Heart left ventricle (tissue), 16 donors: Measurements from ENCODE around the gene MYBL2. TPM values are rescaled to one million over a fixed set of nuclear protein-coding genes. Genes with fewer than 3 reads are reported as not detected.

ENCODE experiments used
- ATAC-seq, 4 donors: fragments of 200-7000 bp; cut with Tn5 transposase; one replicate each; pipeline ENCODE4 v1.9.1; 2020 to 2022; ENCODE audit warnings: moderate library complexity in 4 of 4, mild to moderate bottlenecking in 3 of 4, moderate number of reproducible peaks in 1 of 4
- DNase-seq, 5 donors: peaks; one replicate each; pipeline ENCODE4 v3.0.0-alpha.2; 2020
- H3K27ac ChIP-seq, 12 donors: fragments of 200-600 bp; sonication (generic) in 4 of 12; one replicate each; pipeline versions ENCODE4 v1.5.0 to v1.8.0; 2016 to 2022; ENCODE audit warnings: mild to moderate bottlenecking in 2 of 12
- H3K27me3 ChIP-seq, 9 donors: fragments of 200-600 bp; sonication (generic) in 2 of 9; one replicate each; pipeline versions ENCODE4 v1.5.1 to v1.8.0; 2016 to 2022; ENCODE audit warnings: mild to moderate bottlenecking in 3 of 9
- H3K36me3 ChIP-seq, 9 donors: fragments of 200-600 bp; sonication (generic) in 2 of 9; one replicate each; pipeline versions ENCODE4 v1.5.0 to v1.8.0; 2018 to 2022; ENCODE audit warnings: mild to moderate bottlenecking in 2 of 9
- H3K4me1 ChIP-seq, 12 donors: fragments of 200-600 bp; sonication (generic) in 4 of 12; one replicate each; pipeline versions ENCODE4 v1.5.0 to v1.8.0; 2016 to 2022; ENCODE audit warnings: mild to moderate bottlenecking in 3 of 12
- H3K4me3 ChIP-seq, 12 donors: fragments of 200-600 bp; sonication (generic) in 4 of 12; one replicate each; pipeline versions ENCODE4 v1.5.0 to v1.8.0; 2017 to 2022; ENCODE audit warnings: mild to moderate bottlenecking in 9 of 12, moderate library complexity in 4 of 12
- H3K9me3 ChIP-seq, 12 donors: fragments of 200-600 bp; sonication (generic) in 4 of 12; one replicate each; pipeline versions ENCODE4 v1.5.0 to v1.8.0; 2016 to 2022; ENCODE audit warnings: mild to moderate bottlenecking in 1 of 12
- POLR2A ChIP-seq, 2 donors: fragments of 450-650 bp; IDR thresholded peaks; one replicate each; pipeline ENCODE4 v1.6.1; 2017; ENCODE audit warnings: antibody characterized with exemption in 2 of 2, mild to moderate bottlenecking in 2 of 2, moderate library complexity in 2 of 2
- WGBS, 4 donors: extraction: QIAGEN DNeasy Blood & Tissue Kit in 2 of 4; methylation state at CpG; one replicate each; pipeline versions ENCODE4 v1.1.5 to v1.1.7; 2013 to 2018; 5-methylcytosine and 5-hydroxymethylcytosine counted together
- intact Hi-C, 10 donors: fragments of 100-400 bp; cut with DNase I; formaldehyde crosslinking; loops; one replicate each; pipeline versions ENCODE4 v1.11.1 to v1.14.2; 2022
- polyA plus RNA-seq, 2 donors: library from polyadenylated mRNA; stranded (reverse); fragments of 200-250 nt; gene quantifications; one replicate each; pipeline ENCODE4 v1.2.3, GENCODE V29; 2013
- total RNA-seq, 9 donors: library from RNA; depleted of rRNA in 2 of 9; stranded (reverse); fragments of >200 nt in 2 of 9; fragmentation: NEBNext Ultra II Directional in 3 of 9; extraction: Animal tissue kit (Norgen Biotek cat#: 25700) in 3 of 9; gene quantifications; one replicate each; pipeline versions ENCODE4 v1.1.0 to v1.2.4, GENCODE V29; 2016 to 2023
- TF ChIP-seq, protein P1 (sequence below), 12 donors: fragments of 200-600 bp; sonication (generic) in 4 of 12; IDR thresholded peaks; one replicate each; pipeline versions ENCODE4 v1.5.0 to v1.8.0; 2018 to 2022; ENCODE audit warnings: antibody characterized with exemption in 12 of 12, mild to moderate bottlenecking in 5 of 12
- donor health status: ischemic (EF 13 %, LVEDD 7.1; RV severe dilation, severe dysfunction).
- donor health status: healthy with polysubstance abuse.
- donor health status: DM: no; HTN: yes; CAD: no.
- donor health status: DM: no; HTN: no; CAD: no.
- donor health status: ischemic (EF 25% LVEDD 6.9; RV normal size, moderate dysfunction).
- donor health status: ischemic (EF 25% LVEDD 5.7; RV mildly dilated, moderate dysfunction).
- donor health status: healthy.
- donor health status: DM: yes; HTN: yes; CAD: no.
- donor health status: ischemic (EF 35%, LVEDD 5.7; RV mildly dilated, moderate dysfunction).
- donor health status: nonischemic (EF 11% LVEDD 7.7; RV severe dilation, severe dysfunction).
- donor health status: DM: yes; HTN: yes; CAD: no.
- donor health status: PGD.
- donor health status: ischemic (EF 29% LVEDD 5.4; RV normal size, mild dysfunction).
- donor health status: nonischemic (EF 23%, LVEDD 6.1; RV moderate dilation, normal function).

MYBL2 gene
- total and polyA plus RNA-seq, 11 donors = 0.07 to 7.9 (median 0.17) TPM; not detected in 2

DNA sequence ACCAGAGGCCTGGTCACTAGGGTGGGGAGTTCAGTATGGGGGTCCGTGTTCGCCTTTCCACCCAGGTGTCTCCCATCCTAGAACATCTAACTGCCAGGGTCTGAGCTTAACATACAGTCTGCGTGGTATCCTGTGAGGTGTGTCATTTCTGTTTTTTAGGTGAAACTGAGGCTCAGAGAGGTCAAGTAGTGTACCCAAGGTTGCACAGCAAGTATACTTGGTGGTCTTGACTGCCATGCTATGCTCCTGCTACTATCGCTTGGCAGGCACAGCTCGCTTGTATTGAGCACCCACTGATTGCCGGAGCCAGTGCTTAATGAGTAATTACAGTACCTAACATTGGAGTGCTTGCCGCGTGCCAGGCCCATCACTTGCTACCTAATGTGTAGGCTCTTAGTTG, 33.7 kb downstream of the MYBL2 start:
- Histone ChIP-seq H3K4me1 (no peaks in the 10 kb centered on the region), H3K27ac (no peak overlapping the region), H3K9me3 (no peaks in the 10 kb centered on the region), H3K36me3 (no peaks in the 10 kb centered on the region), H3K27me3 (no peaks in the 10 kb centered on the region), H3K4me3 (no peak overlapping the region)
- WGBS, 4 donors = 97 to 99% (median 98%) methylated on average over 6 to 8 of the region's 8 CpGs
- ATAC-seq (no peak), DNase-seq (no peak)
- intact Hi-C loops = no loop called here
- TF ChIP-seq, protein P1, sequence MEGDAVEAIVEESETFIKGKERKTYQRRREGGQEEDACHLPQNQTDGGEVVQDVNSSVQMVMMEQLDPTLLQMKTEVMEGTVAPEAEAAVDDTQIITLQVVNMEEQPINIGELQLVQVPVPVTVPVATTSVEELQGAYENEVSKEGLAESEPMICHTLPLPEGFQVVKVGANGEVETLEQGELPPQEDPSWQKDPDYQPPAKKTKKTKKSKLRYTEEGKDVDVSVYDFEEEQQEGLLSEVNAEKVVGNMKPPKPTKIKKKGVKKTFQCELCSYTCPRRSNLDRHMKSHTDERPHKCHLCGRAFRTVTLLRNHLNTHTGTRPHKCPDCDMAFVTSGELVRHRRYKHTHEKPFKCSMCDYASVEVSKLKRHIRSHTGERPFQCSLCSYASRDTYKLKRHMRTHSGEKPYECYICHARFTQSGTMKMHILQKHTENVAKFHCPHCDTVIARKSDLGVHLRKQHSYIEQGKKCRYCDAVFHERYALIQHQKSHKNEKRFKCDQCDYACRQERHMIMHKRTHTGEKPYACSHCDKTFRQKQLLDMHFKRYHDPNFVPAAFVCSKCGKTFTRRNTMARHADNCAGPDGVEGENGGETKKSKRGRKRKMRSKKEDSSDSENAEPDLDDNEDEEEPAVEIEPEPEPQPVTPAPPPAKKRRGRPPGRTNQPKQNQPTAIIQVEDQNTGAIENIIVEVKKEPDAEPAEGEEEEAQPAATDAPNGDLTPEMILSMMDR (IDR thresholded peaks at IDR 0.05) = no peak
- no peak for TF ChIP-seq POLR2A (IDR thresholded peaks at IDR 0.05)

- no peak overlapping the region for H3K27ac ChIP-seq
- no peaks in the 10 kb centered on the region for H3K9me3 ChIP-seq
- DNase-seq = no peak
- no peak overlapping the region for H3K4me3 ChIP-seq
- no peaks in the 10 kb centered on the region for H3K36me3 ChIP-seq
- H3K4me1 ChIP-seq = no peaks in the 10 kb centered on the region
- no peak for ATAC-seq
- H3K27me3 ChIP-seq = no peaks in the 10 kb centered on the region
- 94 to 98% (median 96%) methylated on average over 11 to 14 of the region's 14 CpGs for WGBS, 4 donors
- intact Hi-C loops = no loop called here
- TF ChIP-seq, protein P1 (IDR thresholded peaks at IDR 0.05) = no peak
- TF ChIP-seq POLR2A (IDR thresholded peaks at IDR 0.05) = no peak
Measured at GRCh38 chr20:43702502-43702901, 35.6 kb downstream of the MYBL2 start.

DNA sequence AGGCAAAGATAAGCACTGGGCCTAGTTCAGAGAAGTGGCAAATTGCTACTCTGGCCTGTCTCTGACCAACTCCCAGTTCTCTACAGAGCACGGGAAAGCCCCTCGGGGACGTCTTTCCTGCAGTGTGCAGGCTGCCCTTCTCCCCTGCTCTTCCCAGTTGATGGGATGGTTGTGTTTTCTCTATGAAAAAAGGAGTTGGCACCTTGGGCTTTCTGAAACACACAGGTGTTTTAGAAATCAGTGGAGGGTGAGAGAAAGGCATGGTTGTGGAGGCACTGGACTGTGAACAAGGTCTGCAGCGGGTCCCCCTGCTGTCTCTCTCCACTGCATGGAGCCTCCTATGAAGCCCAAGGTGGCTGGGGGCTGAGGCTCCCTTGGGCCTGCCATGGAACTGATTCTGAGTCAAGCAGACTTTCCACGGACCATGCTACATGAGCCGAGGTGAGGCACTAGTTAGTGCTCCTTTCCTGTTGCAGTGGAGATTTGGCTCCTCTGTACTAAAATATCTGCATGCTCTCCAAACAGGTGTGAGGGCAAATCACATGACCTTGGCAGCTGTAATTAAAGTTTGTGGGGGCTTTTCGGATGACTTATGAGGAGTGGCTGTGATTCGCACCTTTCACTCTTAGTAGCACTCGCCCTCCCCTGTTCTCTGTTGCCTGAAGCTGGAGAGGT, 43.6 kb downstream of the MYBL2 start:
- ATAC-seq (no peak), DNase-seq (no peak)
- 89 to 95% (median 92%) methylated on average over 7 to 9 of the region's 9 CpGs for WGBS, 4 donors
- no peak for TF ChIP-seq POLR2A (IDR thresholded peaks at IDR 0.05)
- TF ChIP-seq, protein P1 (IDR thresholded peaks at IDR 0.05) = no peak
- no peaks in the 10 kb centered on the region for H3K36me3 ChIP-seq
- H3K27ac ChIP-seq = no peak overlapping the region
- H3K4me1 ChIP-seq = no peaks in the 10 kb centered on the region
- intact Hi-C loops = no loop called here
- no peaks in the 10 kb centered on the region for H3K27me3 ChIP-seq
- no peaks in the 10 kb centered on the region for H3K9me3 ChIP-seq
- H3K4me3 ChIP-seq = no peak overlapping the region

- TF ChIP-seq, protein P1 (IDR thresholded peaks at IDR 0.05) = no peak
- no peak for TF ChIP-seq POLR2A (IDR thresholded peaks at IDR 0.05)
- Histone ChIP-seq H3K27me3 (no peaks in the 10 kb centered on the region), H3K27ac (no peak overlapping the region), H3K9me3 (no peaks in the 10 kb centered on the region), H3K4me1 (no peaks in the 10 kb centered on the region), H3K36me3 (no peaks in the 10 kb centered on the region), H3K4me3 (no peak overlapping the region)
- intact Hi-C loops = no loop called here
- ATAC-seq (no peak), DNase-seq (no peak)
- WGBS, 4 donors = 92 to 94% (median 93%) methylated on average over 15 of the region's 15 CpGs
Measured at GRCh38 chr20:43711098-43711654, 44.3 kb downstream of the MYBL2 start.
